ENCODE measurements around the gene AOC1.

The AOC1 gene

DNA sequence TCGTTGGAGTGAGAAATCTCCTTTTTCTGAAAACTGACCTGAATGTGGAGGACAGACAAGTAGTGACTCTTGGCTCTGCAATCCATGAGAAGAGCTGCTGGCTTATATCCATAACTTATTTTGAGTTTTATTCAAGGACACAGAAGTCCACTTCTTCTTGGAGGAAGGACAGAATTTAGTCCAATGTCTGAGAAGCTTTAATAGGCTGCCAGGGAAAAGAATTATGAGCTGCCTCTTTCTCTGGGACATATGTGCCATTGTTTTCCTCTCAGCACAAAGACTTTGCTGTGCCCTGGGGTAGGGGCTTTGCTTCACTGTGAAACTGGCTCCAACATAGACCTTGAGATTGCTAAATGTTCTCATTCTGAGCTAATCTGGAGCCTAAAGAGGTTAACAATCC, 20.5 kb upstream of the AOC1 start:
- DNase-seq (ENCODE audit: low read depth in 2 of 2): no peak

DNA sequence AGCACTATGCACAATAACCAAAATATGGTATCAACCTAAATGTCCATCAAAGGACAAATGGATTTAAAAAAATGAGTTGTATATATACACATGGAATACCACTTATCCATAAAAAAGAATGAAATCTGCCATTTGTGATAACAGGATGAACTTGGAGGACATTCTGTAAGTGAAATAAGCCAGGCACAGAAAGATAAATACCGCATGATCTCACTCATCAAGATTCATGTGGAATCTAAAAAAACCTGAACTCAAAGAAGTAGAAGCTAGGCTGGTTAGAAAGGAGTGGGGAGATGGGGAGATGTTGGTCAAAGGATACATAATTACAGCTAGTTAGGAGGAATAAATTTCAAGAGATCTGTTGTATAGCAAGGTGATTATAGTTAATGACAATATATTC, 17.3 kb upstream of the AOC1 start:
- DNase-seq (ENCODE audit: low read depth in 2 of 2): no peak

DNA sequence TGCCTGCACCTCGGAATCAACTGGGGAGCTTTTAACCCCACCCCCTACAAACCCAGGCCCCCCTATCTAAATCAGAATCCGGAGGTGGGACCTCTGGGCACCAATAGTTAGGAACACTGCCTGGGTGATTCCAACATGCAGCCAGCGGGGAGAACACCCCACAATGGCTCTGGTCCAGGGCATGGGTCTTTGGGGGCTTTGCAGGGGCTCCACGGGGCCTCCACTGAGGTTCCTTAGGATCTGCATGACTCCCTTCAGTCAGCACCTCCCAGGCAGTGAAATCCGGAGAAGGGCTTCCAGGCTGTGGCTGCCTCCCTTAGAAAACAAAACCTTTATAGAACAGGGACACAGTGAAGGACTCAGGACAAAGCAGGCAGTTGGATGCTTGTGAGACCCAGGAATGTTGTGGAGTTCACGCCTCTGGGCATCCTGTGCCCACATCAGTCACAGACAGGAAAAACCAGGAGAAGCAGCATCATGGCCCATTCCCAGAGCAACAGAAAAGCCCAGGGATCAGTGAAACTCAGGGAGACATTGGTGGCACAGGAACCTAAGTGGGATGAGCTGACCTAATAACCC, 16.5 kb upstream of the AOC1 start:
- no peak for DNase-seq (ENCODE audit: low read depth in 2 of 2)

DNA sequence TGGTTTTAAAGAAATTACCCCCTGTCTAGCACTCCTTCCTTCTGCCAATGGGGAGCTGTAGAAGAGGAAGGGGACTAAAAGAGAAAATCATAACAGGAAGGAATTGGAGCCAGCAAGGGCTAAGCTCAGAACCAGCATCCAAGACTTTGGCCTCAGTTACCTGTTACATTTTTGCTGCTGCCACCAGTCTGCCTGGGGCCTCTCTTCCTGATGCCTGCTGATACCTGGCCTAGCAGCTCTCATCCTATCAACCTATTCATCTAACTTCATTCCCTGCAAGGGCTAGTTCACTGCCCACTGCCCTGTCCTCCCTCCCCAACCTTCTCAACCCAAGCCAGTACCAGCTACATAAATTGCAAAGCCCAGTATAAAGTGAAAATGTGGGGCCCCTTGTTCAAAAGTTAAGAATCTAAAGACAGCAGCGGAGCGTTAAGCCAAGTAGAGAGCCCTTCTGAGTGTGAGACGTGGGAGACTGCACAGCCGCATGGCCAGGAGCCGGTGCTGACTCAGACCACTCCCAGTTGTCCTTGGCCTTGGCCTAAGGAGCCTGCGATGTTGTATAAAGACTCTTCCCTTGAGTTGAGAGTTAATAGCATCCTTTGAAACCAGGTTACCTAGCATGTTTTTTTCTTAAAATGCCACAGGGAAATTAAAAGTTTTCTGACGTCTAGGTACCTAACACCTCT, 13.2 kb upstream of the AOC1 start:
- DNase-seq (ENCODE audit: low read depth in 2 of 2): no peak

DNA sequence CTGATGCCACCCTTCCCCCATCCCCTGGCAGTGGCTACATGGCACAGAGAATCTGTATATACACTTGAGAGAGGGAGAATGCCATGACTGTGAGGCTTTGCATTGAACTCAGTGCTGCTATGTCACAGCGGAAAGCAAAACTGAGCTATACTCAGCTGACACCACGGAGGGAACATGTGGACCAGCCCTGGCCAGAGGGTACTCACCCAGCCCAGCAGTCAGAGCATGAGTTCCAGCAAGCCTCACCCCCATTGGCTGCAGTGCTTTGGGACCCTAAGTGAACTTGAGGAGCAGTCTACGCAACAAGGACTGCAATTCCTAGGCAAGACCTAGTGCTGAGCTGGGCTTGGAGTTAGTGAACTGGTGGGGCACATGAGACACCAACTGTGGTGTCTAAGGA, 10.3 kb upstream of the AOC1 start:
- no peak for DNase-seq (ENCODE audit: low read depth in 2 of 2)

DNA sequence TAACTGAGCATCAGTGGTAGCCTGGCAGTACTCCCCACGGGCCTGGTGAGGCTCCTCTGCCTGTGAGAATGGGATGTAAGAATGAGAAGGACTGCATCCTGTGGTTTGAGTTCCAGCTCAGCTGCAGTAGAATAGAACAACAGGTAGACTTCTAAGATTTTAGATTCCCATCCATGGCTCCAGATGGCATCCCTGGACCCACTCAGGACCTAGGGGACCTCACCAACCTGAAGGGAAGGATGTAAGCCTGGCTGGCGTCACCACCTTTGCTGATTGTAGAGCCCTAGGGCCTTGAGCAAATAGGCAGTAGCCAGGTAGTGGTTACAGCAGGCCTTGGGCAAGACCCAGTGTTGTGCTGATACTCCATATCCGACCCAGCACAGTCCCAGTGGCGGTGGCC, 9.6 kb upstream of the AOC1 start:
- DNase-seq (ENCODE audit: low read depth in 2 of 2): no peak

DNA sequence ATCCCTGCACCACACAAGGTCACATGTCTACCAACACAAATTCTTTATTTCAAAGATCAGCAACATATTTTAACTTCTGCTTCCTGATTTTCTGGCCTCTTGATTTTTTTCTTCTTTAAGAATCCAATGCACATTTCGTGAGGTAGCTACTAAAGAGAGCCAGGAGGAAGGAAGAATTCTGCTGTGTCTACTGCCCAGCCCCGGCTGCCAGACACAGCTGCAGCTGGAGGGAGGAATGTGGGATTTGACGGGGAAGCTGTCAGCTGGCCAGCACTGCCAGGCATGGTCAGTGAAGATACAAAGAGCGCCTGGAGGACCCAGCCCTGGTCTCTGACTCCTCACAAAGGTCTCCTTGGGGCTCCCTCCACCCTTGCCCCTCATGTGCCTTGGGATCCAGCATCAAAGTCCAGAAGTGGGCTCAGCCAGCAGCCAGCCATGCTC, 6.9 kb upstream of the AOC1 start:
- no peak for DNase-seq (ENCODE audit: low read depth in 2 of 2)

DNA sequence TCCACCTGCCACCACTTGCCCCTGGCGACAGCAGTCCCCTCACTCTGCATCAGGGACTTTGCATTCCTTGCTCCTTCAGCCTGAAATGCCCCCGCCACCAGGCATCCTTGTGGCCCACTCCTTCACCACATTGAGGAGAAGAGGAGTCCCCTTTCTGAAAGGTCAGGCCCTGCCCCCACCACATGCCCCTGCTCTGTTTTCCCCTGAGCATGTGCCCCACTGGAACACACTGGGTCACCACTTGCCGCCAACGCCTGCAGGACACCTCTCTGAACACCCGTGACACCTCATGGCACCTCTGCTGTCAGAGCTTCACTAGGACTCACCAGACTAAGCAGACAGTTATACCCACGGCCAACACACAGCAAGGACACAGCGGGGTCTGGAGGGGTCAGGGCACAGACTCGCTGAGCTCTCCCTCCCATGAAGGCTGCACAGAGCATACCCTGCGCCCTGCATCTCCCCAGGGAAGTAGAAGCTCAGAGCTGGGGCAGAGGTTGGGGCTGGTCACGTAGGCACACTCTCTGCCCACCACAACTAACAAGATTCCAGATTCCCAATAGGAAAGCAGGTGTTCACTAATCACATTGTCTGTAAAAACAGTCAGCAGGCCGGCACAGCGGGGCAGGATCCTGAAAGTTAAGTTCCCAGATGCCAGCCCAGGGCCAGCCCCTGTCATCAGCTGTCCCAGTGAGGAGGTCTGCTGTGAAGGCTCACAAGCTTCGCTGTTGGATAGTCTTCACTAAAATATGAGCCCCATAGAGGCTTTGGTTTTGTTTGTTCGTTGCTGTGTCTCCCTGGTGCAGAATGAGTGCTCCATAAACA, 5.8 kb upstream of the AOC1 start:
- DNase-seq (ENCODE audit: low read depth in 2 of 2): no peak

DNA sequence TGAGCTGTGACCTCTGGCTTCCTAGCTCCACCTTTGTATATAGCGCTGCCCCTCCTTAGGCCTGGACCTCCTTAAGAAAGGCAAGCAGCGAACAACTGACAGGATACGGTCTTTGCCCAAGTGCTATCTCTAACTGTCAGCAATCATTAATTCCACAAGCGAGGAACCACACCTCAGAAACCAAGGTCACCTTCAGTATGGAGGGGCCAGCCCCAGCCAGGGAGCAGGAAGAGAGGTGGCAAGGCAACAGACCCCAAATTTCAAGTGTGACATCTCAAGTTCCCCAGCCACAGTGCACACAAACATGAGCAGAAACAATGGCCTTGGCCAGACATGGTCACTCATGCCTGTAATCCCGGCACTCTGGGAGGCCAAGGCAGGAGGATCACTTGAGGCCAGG, 4.8 kb upstream of the AOC1 start:
- no peak for DNase-seq (ENCODE audit: low read depth in 2 of 2)

DNA sequence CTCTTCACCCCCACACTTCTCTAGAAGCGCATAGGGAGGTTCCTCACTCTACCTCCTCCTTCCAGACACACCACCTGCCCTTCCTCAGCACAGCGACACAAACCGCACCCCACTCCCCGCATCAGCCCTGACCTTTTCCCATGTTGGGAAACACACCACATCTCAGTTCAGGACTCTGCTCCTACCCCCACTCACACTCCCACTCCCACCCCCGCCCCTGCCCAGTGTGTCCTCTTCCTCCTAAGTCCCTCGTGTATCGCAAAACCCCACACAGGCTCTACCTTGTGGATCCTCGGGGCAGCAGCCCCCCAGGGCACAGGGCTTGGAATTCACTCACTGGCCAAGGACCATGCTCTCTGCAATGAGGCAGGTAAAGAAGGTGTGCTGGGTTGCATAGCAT, 4.2 kb upstream of the AOC1 start:
- no peak for DNase-seq (ENCODE audit: low read depth in 2 of 2)

DNA sequence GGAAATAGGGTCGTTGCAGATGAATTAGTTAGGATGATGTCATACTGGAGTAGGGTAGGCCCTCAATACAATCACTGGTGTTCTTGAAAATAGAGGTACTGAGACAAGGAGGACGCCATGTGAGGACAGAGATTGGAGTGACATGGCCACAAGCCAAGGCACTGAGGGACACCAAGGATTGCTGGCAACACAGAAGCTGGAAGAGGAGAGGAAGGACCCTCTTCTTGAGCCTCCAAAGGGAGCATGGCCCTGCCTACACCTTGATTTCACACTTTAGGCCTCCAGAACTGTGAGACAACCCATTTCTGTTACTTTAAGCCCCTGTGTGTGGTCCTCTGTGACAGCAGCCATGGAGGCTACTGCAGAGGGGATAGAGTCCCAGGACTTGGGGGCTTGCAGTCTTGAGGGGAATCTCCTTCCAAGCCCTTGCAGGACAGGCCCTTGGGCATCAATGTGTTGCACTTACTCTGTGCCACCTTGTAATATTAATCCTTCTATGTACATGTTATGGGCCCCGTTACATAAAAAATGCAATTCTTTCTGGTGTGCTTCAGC, 3.7 kb upstream of the AOC1 start:
- DNase-seq (ENCODE audit: low read depth in 2 of 2): no peak

DNA sequence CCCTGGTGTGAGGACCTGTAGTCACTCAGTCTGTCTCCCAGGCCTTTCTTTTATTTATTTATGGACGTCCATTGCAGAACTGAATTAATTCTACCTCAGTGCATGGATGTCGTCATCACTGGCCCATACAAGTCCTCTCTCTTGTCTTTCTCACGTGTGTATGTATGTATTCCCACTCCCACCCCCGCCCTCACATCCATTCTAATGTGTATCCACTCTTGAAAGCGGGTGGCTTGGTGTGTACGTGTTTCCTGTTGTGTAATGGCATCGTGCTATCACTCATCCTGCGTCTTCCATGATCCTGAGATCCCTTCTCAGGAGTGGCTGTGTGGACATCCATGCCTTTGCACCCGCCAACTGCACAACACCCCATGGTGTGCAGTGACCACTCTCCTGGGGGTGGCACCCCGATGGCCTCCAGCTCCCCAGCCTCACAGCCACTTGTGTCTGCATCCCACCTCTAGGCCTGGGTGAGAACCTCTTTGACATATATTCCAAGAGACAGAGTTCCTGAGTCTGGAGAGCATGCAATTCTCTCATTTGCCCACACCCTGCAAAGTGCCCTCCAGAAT, 3.0 kb upstream of the AOC1 start:
- no peak for DNase-seq (ENCODE audit: low read depth in 2 of 2)

DNA sequence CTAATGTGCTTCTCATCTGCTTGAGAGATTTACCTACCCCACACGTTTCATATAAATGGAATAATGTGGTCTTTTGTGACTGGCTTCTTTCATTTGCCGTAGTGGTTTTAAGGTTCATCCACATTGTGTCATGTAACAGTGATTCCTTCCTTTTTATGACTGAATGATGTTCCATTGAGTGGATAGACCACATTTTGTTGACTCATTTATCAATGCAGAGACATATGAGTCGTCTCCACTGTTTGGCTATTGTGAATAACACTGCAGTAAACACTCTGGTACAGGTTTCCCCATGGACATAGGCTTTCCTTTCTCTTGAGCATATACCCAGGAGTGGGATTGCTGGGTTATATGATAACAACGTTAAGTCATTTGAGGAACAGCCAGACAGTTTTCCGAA, 2.0 kb upstream of the AOC1 start:
- DNase-seq (ENCODE audit: low read depth in 2 of 2): no peak

DNA sequence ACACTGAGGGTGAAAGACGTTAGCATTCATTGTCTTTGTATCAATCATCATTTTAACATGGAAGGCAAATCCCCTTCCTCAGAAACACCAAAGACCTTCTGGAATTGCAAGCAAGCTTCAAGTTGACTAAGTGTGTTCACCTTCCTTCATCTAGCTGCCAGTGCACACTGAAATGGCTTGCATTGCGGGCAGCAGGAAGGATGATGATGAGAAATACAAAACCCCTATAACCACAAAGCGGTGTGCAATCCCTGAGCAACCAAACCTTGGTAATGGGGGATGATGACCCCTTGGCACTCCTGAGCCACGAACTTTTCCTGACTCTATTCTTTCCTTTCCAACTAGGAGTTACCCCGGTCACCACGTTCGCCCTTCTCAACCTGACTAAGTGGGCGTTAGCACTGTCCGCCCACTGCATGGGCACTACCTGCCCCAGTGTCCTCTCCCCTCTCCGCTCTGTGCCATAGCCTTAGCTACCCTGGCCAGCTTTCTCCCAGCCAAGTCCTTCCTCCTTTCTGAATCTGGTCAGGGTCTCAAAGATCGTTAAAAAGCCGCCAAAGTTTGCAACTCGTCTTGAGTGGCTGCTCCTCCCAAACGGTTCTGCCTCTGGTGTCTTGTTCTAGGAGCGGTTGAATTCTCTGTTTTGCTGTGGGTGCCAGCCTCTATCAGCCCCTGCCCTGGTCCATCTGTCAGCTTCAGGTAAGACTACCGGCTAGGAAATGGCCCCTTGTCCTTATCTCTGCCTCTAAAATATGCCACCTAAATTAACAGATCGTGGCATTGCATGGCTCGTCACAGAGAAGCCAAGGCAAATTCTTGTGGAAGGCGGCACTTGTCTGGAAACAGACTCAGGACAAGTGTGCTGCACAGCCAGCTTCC, 586 bp upstream of the AOC1 start:
- no peak for DNase-seq (ENCODE audit: low read depth in 2 of 2)

DNA sequence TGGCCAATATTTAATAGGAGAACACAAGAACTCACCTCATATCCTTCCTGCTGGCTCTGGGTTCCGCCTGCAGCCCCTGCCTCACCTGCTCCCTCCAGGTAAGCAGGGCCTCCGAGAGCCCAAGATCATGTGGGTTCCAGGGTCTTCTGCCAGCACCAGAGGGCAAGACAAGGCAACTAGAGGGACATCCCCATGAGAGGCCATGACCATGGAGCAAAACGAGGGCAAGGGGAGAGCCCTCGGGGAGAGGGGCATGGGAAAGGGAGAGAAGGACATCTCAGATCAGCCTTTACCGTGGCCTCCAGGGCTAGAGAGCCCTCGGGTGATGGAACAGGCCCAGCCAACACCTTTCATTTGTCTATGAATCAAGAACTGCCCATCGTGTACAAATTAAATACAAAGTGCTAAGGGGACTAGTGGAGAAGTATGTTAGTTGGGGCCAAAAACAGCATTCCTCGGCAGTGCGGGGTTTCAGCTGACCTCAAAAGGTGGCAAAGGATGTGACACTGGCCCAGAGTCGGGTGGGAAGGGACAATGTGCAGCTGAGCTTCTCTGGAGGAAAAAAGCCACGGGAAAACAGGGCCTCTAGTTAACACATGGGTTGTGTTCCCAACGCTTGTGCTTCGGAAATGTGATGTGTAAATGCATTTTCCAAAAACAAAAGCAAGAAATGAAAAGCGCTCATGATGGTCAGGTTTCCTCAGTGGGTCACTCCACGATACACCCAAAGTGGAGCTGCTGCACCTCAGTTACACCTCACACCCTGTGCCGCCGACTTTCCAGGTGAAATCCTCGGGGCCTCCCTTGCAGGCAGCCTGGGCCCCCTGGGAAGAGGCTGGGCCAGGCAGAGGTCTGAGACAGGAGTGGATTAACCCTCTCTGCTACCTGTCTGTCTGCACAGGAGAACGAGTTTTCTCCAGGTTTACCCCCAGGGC, 2.0 kb downstream of the AOC1 start:
- DNase-seq (ENCODE audit: low read depth in 2 of 2): no peak

DNA sequence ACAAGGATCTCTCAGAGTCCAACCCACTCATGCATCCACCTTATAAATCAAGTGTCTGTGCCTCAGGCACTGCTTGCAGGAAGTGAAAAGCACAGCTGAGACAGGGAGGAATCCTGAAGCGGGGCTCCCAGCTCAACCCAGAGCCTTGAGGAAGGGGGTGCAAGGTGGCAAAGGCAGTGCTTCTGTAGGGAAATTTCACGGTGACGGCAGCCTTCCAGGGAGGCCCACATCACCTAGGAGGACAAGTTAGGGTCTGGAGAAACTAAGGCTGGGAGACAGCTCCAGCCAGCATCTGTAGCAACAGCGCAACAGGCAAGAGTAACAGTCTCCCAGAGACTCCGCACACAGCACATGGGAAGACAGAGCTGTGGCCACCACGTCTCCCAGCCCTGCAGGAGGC, 2.7 kb downstream of the AOC1 start:
- no peak for DNase-seq (ENCODE audit: low read depth in 2 of 2)

DNA sequence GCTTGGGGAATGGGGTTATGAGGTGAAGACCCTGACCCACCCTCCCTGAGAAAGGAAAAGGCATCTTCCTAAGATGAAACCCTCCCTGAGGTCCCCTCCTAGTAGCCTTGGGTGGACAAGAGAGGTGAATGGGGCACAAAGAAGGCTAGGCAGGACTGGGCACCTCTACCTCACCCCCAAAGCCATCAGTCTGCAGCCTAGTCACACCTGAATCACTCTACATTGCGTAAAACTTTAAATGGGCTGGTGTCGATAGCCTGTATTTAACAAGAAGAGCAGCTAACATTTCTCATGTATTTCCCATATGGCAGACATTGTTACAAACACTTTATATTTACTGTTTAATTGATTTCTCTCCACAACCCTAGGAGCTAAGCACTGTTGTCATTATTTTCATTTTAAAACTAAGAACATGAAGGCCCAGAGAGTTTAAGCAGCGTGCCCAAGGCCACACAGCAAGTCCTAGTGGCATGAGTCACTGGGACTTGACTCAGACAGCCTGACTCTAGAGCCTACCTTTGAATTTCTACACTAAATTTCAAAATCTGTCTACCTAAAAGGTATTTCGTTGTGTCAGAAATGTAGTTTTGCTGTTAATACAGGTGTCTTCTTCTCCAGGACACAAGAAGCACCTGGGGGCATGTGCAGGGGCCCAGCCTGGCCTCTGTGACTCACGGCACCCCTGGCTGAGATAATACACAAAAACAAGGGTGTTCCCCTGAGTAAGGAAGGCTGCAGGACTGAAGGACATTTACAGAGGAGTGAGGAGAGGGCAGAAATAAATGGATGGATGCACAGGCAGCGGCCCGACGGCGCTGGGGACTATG, 3.4 kb downstream of the AOC1 start:
- no peak for DNase-seq (ENCODE audit: low read depth in 2 of 2)

DNA sequence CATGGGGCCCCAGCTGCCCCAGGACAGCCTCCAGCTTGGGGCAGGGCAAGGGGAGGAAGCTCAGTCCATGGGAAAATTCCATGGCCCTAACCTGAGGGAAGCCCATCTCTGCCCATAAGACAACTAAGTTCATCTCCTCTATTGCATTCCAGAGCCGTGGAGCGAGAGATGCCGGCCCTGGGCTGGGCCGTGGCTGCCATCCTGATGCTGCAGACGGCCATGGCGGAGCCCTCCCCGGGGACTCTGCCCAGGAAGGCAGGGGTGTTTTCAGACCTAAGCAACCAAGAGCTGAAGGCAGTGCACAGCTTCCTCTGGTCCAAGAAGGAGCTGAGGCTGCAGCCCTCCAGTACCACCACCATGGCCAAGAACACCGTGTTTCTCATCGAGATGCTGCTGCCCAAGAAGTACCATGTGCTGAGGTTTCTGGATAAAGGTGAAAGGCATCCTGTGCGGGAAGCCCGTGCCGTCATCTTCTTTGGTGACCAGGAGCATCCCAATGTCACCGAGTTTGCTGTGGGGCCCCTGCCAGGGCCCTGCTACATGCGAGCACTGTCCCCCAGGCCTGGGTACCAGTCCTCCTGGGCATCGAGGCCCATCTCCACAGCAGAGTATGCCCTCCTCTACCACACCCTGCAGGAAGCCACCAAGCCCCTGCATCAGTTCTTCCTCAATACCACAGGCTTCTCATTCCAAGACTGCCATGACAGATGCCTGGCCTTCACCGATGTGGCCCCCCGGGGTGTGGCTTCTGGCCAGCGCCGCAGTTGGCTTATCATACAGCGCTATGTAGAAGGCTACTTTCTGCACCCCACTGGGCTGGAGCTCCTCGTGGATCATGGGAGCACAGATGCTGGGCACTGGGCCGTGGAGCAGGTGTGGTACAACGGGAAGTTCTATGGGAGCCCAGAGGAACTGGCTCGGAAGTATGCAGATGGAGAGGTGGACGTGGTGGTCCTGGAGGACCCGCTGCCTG, 4.3 kb downstream of the AOC1 start:
- no peak for DNase-seq (ENCODE audit: low read depth in 2 of 2)
